Natural killer cell (primary cell): Measurements from ENCODE around the gene TPST1. TPM values are rescaled to one million over a fixed set of nuclear protein-coding genes. Genes with fewer than 3 reads are reported as not detected.

Experiments used
- ATAC-seq, 3 donors: fragments of 150-1000 bp in 2 of 3; fragments of 200-7000 bp in 1 of 3; cut with Tn5 transposase; 1 replicate in 1 of 3; 2 replicates in 2 of 3; pipeline ENCODE4 v1.10.0; 2021; ENCODE audit warnings: mild to moderate bottlenecking in 2 of 3, moderate library complexity in 2 of 3
- DNase-seq, 2 donors: peaks; one replicate each; pipeline versions ENCODE4 v3.0.0 to v3.0.0-alpha.2; 2013 to 2021; ENCODE audit warnings: mixed read lengths in 1 of 2
- H3K27ac ChIP-seq: one replicate; pipeline ENCODE4 v1.5.1; 2013; ENCODE audit warnings: mild to moderate bottlenecking, low read length
- H3K27me3 ChIP-seq: one replicate; pipeline ENCODE4 v1.6.1; 2013; ENCODE audit warnings: low read length; ENCODE audit not compliant: control insufficient read depth, insufficient read depth
- H3K36me3 ChIP-seq: one replicate; pipeline ENCODE4 v1.6.1; 2013; ENCODE audit warnings: low read length; ENCODE audit not compliant: control insufficient read depth, insufficient read depth
- H3K4me1 ChIP-seq: one replicate; pipeline ENCODE4 v1.6.1; 2013; ENCODE audit warnings: low read length; ENCODE audit not compliant: control insufficient read depth, insufficient read depth
- H3K4me3 ChIP-seq: one replicate; pipeline ENCODE4 v1.5.1; 2013; ENCODE audit warnings: low read length
- H3K9me3 ChIP-seq: one replicate; pipeline ENCODE4 v1.6.1; 2013; ENCODE audit warnings: low read length; ENCODE audit not compliant: control insufficient read depth, insufficient read depth
- H3K27ac Mint-ChIP-seq, 2 donors: one replicate each; pipeline ENCODE4 v1.8.0; 2022; ENCODE audit warnings: mild to moderate bottlenecking in 2 of 2, mixed read lengths in 2 of 2, moderate library complexity in 1 of 2
- H3K27me3 Mint-ChIP-seq, 2 donors: one replicate each; pipeline ENCODE4 v1.8.0; 2022; ENCODE audit warnings: low read depth in 2 of 2, mixed read lengths in 2 of 2
- H3K36me3 Mint-ChIP-seq: one replicate; pipeline ENCODE4 v1.8.0; 2022; ENCODE audit warnings: mixed read lengths
- H3K4me1 Mint-ChIP-seq, 2 donors: one replicate each; pipeline ENCODE4 v1.8.0; 2022; ENCODE audit warnings: mixed read lengths in 2 of 2
- H3K4me3 Mint-ChIP-seq: one replicate; pipeline ENCODE4 v1.8.0; 2022; ENCODE audit warnings: mild to moderate bottlenecking, moderate library complexity, mixed read lengths
- H3K9me3 Mint-ChIP-seq, 2 donors: one replicate each; pipeline ENCODE4 v1.8.0; 2022; ENCODE audit warnings: mixed read lengths in 2 of 2
- CTCF ChIP-seq: fragments of 200-600 bp; IDR thresholded peaks from one replicate; pipeline ENCODE4 v1.8.0; 2022; ENCODE audit warnings: antibody characterized with exemption
- WGBS: methylation state at CpG from one replicate; pipeline ENCODE4 v1.1.7; 2013; ENCODE audit warnings: missing lambda C conversion rate; ENCODE audit not compliant: insufficient coverage; 5-methylcytosine and 5-hydroxymethylcytosine counted together
- intact Hi-C: fragments of 100-400 bp; cut with micrococcal nuclease; formaldehyde crosslinking; loops from one replicate; pipeline ENCODE4 v1.14.2; 2022
- total RNA-seq, 4 donors: library from RNA; stranded (reverse); fragments of 120-200 nt in 1 of 4; gene quantifications; one replicate each; pipeline versions ENCODE4 v1.2.3 to v1.2.4, GENCODE V29; 2013 to 2022

TPST1 gene
- total RNA-seq, 3 donors from 2014 or later (not counting 1 experiment from before 2014, with no cell fraction given): 10.4 to 17.3 (median 14.3) TPM

- 98% methylated on average over 3 of the region's 4 CpGs for whole genome bisulfite sequencing
Measured at GRCh38 chr7:66247380-66248078, 42.4 kb downstream of the TPST1 start.

GRCh38 chr7:66250711-66251110, 45.6 kb downstream of the TPST1 start:
- no peak for TF ChIP-seq CTCF
- Mint-ChIP-seq H3K27me3 (no peaks in the 10 kb centered on the region), H3K4me1 (no peaks in the 10 kb centered on the region), H3K27ac (no peak overlapping the region), H3K4me3 (no peak overlapping the region), H3K36me3 (no peaks in the 10 kb centered on the region), H3K9me3 (no peaks in the 10 kb centered on the region)
- Histone ChIP-seq H3K9me3 (no peaks in the 10 kb centered on the region), H3K4me1 (no peaks in the 10 kb centered on the region), H3K4me3 (no peak overlapping the region), H3K36me3 (no peaks in the 10 kb centered on the region), H3K27me3 (no peaks in the 10 kb centered on the region), H3K27ac (no peak overlapping the region)
- ATAC-seq: peak in 1 of 3 donors; percentile 64
- DNase-seq: no peak
- 90% methylated on average over 3 of the region's 3 CpGs for WGBS
- intact Hi-C loops: no loop called here

More at GRCh38 chr7:66247380-66248078, 42.4 kb downstream of the TPST1 start:
- TF ChIP-seq CTCF: no peak
- no peak overlapping the region for H3K27ac ChIP-seq
- intact Hi-C loops: no loop called here
- no peaks in the 10 kb centered on the region for H3K27me3 ChIP-seq
- H3K36me3 ChIP-seq: no peaks in the 10 kb centered on the region
- H3K27ac Mint-ChIP-seq: no peak overlapping the region
- no peaks in the 10 kb centered on the region for H3K4me1 ChIP-seq
- no peak overlapping the region for H3K4me3 ChIP-seq
- no peak for ATAC-seq
- H3K36me3 Mint-ChIP-seq: no peaks in the 10 kb centered on the region
- no peaks in the 10 kb centered on the region for H3K4me1 Mint-ChIP-seq
- H3K27me3 Mint-ChIP-seq: no peaks in the 10 kb centered on the region
- DNase-seq: no peak
- H3K9me3 ChIP-seq: no peaks in the 10 kb centered on the region
- H3K4me3 Mint-ChIP-seq: no peak overlapping the region
- no peaks in the 10 kb centered on the region for H3K9me3 Mint-ChIP-seq

GRCh38 chr7:66255534-66256100, 50.5 kb downstream of the TPST1 start:
- intact Hi-C loops: no loop called here
- Mint-ChIP-seq H3K9me3 (no peaks in the 10 kb centered on the region), H3K4me3 (no peak overlapping the region), H3K27me3 (no peaks in the 10 kb centered on the region), H3K27ac (no peak overlapping the region), H3K4me1 (peaks cover 5 to 14% of the 10 kb centered on the region in 2 donors), H3K36me3 (no peaks in the 10 kb centered on the region)
- DNase-seq: no peak
- ATAC-seq: no peak
- H3K27me3 ChIP-seq: no peaks in the 10 kb centered on the region
- H3K4me1 ChIP-seq: no peaks in the 10 kb centered on the region
- H3K27ac ChIP-seq: no peak overlapping the region
- H3K9me3 ChIP-seq: no peaks in the 10 kb centered on the region
- H3K4me3 ChIP-seq: no peak overlapping the region
- H3K36me3 ChIP-seq: no peaks in the 10 kb centered on the region
- TF ChIP-seq CTCF: no peak

- TF ChIP-seq CTCF: no peak
- ATAC-seq: no peak
- 0% methylated on average over 1 of the region's 1 CpG for WGBS
- no peak overlapping the region for H3K27ac ChIP-seq
- no peaks in the 10 kb centered on the region for H3K27me3 Mint-ChIP-seq
- H3K27me3 ChIP-seq: no peaks in the 10 kb centered on the region
- no peaks in the 10 kb centered on the region for H3K36me3 Mint-ChIP-seq
- H3K36me3 ChIP-seq: no peaks in the 10 kb centered on the region
- no peak overlapping the region for H3K4me3 Mint-ChIP-seq
- H3K9me3 ChIP-seq: no peaks in the 10 kb centered on the region
- intact Hi-C loops: no loop called here
- peaks cover 5 to 14% of the 10 kb centered on the region in 2 donors for H3K4me1 Mint-ChIP-seq
- no peak overlapping the region for H3K27ac Mint-ChIP-seq
- no peak overlapping the region for H3K4me3 ChIP-seq
- H3K9me3 Mint-ChIP-seq: no peaks in the 10 kb centered on the region
- H3K4me1 ChIP-seq: no peaks in the 10 kb centered on the region
- no peak for DNase-seq
Measured at GRCh38 chr7:66256281-66256680, 51.1 kb downstream of the TPST1 start.
